Medulla oblongata (tissue), 1 donor: ENCODE measurements around the gene KCNG3.

ENCODE experiments used
- DNase-seq: peaks from one replicate; pipeline ENCODE4 v3.0.0-alpha.2; 2015; ENCODE audit errors: extremely low spot score

KCNG3 gene, protein sequence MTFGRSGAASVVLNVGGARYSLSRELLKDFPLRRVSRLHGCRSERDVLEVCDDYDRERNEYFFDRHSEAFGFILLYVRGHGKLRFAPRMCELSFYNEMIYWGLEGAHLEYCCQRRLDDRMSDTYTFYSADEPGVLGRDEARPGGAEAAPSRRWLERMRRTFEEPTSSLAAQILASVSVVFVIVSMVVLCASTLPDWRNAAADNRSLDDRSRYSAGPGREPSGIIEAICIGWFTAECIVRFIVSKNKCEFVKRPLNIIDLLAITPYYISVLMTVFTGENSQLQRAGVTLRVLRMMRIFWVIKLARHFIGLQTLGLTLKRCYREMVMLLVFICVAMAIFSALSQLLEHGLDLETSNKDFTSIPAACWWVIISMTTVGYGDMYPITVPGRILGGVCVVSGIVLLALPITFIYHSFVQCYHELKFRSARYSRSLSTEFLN

DNA sequence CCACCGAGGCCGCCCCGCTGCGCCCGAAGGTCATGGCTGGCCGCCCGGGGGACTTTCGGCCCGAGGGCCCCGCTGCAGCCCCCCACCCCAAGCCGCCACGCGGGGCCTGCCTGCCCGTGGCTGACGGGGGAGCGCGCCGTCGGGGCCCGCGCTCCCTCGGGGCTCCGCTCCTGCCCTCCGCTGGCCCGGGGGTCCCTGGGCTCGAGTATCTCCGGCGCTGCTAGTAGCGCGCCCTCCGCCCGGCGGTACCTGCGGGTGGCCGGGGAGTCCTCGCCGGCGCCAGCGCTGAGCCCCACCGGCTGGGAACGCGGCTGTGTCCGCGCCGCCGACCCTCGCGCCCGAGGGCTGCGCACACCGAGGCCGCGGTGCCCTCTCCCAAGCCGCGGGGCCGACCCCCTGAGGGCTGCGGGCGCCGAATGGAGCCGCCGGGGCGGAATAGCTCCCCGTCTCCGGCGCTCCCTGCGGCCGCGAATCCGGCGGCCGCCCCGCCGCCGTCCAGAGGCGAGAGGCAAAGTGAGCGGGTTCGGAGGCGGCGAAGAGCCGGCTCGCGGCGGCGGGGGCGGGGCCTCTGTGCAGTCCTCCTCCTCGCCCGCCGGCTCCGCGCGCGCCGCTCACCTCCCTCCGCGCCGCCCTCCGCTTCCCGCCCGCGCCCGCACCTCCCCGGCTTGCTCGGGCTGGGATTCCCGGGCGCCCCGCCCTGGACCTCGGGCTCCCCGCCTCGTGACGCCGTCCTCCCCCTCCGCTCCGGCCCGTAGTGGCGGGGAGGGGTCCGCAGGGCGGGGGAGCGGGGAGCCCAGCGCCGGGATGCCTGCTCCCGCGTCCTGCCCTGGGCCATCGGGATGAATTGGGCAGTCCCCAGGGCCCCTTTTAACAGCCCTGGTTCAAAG is at the start of gene KCNG3:
KCNG3 (minus strand) TSS at position 515 of the 887 bp plus-strand sequence; CDS start at position 34, 481 bp downstream.
- no peak for DNase-seq

DNA sequence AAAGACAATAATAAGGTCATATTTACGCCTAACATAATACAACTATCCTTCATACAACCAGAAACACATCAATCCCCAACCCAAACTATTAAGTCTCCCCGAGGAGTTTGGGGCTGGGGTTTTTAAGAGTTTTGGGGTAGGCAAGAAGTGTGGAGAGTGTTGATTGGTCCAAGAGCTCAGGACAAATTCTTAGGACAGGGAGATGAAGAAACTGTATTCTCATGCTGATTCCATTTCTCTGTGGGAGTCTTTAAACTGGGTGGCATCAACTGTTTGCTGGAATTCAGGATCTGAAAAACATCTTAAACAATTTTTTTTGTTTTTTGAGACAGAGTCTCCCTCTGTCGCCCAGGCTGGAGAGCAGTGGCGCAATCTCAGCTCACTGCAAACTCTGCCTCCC is 49.1 kb upstream of the KCNG3 start:
- DNase-seq, result no peak

DNA sequence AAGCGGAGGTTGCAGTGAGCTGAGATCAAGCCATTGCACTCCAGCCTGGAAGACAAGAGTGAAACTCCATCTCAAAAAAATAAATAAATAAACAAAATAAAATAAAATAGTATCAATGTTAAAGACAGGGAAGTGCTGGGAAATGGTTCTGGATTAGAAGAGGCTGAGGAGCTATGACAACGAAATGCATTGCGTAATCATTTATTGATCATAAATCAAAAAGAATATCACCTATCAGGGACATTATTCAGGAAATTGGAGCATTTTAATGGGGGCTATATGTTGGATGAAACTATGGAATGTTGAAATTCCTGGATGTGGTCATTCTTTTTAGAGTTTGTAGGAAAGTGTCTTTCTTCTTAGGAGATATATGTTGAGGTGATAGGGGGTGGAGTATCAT is 43.7 kb upstream of the KCNG3 start:
- no peak for DNase-seq

DNA sequence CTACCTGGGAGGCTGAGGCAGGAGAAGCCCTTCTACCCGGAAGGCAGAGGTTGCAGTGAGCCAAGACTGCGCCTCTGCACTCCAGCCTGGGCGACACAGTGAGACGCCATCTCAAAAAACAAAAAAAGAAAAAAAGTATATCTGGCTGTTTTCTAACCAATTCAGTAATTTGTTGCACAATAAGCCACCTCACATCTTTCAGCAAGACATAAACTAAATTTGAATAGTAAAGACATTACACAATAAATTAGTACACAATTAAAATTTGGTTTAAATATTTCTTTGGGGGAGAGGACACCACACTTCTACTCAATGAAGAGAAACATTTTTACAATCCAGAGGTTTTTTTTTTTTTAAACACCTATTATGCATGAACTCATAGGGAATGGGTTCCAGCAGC is 38.6 kb upstream of the KCNG3 start:
- no peak for DNase-seq

DNA sequence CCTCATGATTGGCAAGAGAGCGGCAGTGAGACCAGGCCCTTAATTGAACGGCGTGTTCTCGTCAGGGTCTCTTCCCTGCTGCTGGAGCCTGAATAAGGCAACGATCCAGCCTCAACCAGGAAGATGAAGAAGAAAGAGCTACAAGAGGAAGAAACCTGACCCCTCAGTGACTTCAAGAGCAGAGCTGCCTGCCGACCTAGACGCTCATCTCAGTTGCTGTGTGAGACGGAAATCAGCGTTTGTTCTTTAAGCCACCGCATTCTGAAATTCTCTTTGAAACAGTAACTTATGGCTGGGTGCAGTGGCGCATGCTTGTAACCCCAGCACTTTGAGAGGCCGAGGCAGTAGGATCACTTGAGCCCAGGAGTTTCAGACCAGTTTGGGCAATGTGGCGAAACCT is 29.6 kb upstream of the KCNG3 start:
- DNase-seq, result no peak

DNA sequence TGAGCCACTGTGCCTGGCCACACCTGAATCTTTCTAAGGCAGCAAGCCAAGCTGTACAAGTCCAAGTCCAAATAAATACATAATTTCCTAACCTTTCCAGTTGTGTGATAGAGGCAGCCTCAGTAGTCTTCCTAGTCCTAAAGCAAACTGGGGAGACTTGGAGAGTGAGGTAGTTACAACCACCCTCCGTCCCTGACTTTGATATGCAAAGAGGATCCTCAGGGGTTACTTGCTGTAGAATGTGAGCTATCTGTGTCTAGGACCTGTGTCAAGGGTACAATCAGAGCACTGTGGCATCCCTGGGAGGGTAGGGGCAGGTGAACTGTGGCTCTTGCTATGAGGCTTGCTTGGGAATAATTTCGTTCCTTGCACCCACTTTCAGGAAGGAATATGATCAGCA is 28.3 kb upstream of the KCNG3 start:
- no peak for DNase-seq

DNA sequence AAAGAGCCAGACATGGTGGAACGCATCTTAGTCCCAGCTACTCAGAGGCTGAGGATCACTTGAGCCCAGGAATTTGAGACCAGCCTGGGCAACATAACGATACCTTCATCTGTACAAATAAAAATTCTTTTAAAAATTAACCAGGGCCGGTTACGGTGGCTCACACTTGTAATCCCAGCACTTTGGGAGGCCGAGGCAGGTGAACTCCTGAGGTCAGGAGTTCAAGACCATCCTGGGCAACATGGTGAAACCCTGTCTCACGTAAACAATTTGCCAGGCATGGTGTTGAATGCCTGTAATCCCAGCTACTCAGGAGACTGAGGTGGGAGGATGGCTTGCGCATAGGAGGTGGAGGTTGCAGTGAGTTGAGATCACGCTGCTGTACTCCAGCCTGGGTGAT is 25.8 kb upstream of the KCNG3 start:
- DNase-seq, result no peak

DNA sequence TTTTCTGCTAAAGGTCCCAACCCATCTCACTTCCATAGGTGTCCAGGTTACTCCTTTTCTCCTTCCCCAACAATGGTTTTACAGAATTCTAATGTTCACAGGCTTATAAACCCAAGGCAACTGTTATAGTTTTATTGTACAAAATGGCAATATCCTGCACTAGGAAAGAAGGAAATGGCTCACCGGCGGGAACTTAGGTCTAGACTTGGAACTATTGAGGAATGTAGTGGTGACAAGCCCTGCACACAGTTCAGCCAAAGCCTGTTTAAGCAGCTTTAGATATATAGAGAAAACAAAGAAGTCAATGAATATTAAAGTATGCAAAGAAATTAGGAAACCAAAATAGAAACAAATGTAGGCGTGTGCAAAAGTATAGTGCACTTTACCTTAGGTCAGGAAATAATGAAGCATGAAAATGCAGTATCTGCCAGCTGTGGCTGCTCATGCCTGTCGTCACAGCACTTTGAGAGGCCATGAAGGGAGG is 22.7 kb upstream of the KCNG3 start:
- no peak for DNase-seq

DNA sequence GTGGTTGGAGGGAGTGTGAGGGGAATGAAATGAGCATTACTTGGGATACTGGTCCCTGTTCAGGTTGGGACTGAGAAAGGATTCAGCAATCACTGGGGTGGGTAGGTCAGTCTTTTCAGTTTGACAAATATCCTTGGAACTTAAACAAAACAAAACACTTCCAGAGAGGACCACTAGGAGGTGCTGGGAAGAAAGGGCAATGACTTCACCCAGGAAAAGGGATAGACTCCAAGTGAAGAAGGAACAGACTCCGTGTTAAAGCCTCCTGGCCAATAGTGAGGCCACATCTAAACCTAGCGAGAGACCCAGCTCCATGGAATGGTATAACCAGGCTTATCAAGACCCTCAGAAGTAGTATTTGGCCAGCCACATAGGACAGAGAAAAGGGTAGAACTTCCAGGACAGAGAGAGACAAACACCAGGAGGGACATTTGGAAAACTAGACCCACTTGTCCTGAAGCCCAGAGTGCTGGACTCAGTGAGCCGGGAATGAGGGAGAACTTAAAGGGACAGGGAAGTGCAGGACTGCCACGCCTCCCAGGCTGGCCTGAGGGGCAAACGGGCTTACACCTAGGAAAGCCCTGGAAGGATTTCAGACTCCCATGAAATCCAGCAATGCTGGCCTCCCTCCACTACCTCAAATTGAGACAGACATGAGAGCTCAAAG is 19.6 kb upstream of the KCNG3 start:
- DNase-seq, result peak; percentile 63

DNA sequence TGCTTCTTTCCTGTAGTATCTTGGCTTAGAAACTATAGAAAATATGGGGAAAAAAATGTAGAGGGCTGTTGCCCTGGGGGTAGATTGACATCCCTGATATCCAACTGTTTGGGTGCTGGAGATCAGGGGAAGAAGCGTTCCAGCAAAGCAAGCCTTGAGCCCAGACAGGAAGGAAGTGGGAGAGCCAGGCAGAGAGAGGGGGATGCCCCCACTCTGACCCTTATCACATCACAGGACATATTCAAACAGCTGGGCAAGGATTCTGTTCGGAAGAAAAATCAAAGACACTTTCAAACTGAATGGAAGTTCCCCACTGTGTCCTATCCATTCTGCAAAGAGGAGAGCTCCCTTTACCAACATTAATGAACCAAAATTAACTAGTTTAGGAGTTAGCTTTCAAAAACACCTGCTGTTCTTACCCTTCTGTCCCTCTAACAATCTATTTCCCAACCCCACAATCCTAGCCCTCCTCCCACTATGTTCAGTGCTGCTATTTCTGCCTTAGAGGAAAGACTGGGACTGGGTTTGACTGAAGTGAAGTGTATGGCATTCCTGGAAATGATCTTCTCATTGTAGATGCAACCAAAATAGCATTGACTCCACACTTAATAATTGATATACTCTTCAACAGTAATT is 16.9 kb upstream of the KCNG3 start:
- DNase-seq, result no peak

DNA sequence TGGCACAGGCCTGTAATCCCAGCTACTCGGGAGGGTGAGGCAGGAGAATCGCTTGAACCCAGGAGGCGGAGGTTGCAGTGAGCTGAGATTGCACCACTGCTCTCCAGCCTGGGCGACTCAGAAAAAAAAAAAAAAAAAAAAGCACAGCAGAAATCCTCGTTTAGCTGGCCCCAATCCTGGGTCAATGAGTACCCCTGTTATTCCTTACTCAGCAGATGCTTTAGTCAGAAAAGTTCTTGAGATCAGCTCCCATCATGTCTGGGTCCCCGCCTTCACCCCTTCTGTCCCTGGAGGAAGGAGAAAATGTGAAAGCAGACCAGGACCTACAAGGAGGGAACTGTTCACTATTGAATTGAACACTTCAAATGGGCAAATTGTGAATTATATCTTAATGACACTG is 16.4 kb upstream of the KCNG3 start:
- no peak for DNase-seq

DNA sequence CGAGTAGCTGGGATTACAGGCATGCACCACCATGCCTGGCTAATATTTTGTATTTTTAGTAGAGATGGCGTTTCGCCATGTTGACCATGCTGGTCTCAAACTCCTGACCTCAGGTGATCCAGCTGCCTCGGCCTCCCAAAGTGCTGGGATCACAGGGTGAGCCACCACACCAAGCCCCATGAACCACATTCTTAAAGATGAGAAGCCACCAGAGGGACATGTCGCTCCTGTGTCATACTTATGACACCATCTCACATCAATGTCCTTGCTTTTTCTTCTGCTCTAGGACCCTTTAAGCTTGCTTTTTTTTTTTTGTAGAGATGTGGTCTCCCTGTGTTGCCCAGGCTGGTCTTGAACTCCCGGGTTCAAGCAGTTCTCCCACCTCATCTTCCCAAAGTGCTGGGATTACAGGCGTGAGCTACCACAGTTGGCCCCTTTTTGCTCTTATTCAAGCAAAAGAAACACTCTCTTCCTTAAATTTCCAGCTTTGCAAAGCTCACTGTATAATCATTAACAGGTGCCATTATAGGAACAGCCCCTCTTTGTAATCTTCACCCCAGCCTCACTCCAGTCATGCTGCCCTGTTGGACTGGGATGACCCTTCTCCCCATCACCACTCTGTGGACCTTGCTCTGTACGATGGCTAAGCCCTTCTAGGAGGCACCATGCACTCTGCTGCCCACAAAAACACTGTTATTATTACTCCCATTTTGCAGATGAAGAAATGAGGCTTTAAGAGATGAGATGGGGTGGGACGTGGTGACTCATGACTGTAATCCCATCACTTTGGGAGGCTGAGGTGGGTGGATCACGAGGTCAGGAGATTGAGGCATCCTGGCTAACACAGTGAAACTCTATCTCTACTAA is 10.8 kb upstream of the KCNG3 start:
- no peak for DNase-seq

DNA sequence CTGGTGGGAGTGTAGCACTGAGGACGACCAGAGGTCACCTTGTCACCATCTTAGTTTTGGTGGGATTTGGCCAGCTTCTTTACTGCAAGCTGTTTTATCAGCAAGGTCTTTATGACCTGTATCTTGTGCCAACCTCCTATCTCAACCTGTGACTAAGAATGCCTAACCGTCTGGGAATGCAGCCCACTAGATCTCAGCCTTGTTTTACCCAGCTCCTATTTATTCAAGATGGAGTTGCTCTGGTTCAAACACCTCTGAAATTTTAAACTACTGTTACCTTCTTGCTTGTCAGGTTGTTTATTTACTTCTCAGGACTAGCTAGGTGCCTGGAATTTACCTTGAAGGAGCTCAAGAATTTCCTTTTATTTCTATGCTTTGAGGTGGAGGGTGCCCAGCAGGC is 9.5 kb upstream of the KCNG3 start:
- no peak for DNase-seq

DNA sequence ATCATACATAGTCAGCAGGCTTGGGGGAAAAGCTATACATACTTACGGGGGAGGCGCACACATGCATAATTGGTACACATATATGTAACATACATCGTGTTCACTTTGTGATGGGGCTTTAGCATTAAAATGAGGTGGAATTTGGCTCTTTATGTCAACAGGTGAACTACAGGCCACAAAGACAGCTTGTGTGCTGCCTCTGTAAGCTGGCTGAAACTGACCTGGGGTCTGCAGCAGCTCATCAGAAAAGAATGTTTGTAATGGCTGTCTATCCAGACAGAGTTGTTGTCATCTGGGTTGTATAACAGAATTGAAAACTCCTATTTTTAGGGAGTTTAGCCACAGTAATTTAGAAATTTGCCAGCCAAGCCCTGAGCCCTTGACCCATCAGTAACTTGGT is 4.7 kb upstream of the KCNG3 start:
- DNase-seq, result no peak

DNA sequence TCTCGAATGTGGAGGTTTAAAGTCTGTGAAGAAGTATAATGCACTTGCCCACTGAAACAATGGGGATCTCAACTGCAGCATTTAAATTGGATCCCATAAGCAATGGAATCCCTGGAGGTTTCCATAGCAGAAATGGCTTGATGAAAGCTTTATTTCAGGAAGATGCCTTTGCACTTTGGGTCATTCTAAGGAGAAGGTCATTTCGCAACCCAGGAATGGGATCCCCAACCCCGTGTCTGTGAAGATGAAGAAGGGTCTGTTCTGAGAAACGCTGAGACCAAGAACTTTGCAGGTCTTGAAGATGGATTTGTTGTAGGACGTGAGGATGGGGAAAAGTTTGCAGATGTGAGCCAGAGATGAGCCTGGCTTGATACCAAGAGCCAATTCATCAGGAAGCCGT is 1.8 kb upstream of the KCNG3 start:
- DNase-seq, result no peak

DNA sequence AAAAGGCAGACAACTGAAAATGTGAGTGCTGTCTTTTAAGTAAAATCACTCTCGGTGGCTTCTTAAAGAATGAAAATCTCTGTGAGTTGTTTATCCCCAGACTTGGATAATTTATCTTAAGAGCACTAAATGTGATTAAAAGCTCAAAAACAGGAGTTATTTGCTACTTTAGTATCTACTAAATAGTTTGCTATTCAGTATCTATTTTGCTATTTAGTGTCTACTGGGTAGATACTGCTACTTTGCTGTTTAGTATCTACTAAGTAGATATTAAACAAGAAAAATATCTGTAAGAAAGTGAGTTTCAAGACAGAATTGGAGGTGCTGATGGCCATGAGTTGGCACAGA is 1.4 kb upstream of the KCNG3 start:
- no peak for DNase-seq

DNA sequence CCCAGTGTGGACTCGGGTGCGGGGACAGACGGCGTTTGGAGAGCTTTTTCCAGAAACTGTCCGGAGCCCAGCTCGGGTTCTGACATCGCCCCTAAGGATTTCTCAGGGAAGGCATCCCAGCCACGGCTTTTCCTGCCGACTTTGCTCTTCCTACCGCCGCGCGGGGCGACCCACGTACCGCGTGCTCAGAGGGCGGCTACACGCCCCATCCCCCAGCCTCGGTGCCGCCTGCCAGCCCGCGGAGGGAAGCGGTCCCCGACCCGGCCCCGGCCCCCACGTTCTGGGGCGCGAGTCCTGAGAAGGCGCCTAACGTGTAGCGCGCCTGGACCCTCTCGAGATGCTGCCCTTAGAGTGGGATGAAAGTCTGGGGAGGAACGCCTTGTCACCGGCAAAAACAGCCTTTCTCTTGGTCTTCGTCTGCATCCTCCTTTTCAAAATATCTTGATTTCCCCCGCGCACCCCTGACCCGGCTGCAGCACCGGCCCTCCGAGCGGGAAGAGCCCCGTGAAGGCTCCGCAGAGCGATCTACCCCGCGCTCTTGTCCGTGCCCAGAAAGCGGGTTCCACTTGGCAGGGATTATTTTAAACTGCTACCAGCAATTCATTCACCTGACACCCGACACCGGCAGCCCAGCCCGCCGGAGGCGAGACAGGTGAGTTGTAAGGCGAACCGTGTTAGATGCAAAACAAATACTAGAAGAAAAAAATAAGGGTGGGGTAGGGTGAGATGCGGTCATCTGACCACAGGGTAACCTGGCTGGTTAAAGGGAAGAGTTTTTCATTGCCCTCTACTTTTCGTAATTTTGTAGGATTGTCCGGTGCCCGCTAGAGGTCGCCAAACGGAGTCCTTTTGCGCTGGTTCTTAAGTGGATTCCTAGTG is 812 bp upstream of the KCNG3 start:
- DNase-seq, result peak; percentile 76

DNA sequence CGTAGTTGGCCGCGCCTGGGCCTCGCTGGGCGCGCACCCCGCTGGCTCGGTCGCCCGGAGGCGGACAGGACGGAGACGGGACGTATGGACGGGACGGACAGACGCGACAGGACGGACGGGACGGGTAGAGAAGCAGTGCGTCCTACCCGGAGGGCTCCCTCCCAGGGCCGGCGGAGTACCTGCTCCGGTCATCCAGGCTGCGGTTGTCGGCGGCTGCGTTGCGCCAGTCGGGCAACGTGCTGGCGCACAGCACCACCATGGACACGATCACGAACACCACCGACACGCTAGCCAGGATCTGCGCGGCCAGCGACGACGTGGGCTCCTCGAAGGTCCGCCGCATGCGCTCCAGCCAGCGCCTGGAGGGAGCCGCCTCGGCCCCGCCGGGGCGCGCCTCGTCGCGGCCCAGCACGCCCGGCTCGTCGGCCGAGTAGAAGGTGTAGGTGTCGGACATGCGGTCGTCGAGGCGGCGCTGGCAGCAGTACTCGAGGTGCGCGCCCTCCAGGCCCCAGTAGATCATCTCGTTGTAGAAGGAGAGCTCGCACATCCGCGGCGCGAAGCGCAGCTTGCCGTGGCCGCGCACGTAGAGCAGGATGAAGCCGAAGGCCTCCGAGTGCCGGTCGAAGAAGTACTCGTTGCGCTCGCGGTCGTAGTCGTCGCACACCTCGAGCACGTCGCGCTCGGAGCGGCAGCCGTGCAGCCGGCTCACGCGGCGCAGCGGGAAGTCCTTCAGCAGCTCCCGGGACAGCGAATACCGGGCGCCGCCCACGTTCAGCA is 903 bp downstream of the KCNG3 start:
- no peak for DNase-seq

DNA sequence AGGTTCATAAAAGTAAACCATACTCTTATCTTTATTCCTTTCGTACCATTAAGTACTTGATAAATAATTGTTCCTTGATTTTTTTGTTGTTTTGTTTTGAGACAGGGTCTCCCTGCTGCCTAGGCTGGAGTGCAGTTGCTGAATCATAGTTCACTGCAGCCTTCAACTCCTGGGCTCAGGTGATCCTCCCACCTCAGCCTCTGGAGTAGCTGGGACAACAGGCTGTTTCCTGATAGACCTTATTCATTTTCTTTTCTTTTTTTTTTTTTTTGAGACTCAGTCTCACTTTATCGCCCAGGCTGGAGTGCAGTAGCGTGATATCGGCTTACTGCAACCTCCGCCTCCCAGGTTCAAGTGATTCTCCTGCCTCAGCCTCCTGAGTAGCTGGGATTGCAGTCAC is 5.5 kb downstream of the KCNG3 start:
- DNase-seq, result no peak
